OCI-LY7 (cell line): Measurements from ENCODE around the gene REG4. TPM values are rescaled to one million over a fixed set of nuclear protein-coding genes. Genes with fewer than 3 reads are reported as not detected.

Source experiments
- BruUV-seq: library from RNA; stranded (reverse); fragments of 400-500 nt; replicated peaks from 2 replicates; lab custom pipeline; 2021; lab: Mats Ljungman, UMichigan
- CTCF ChIA-PET: fragments of 300-600 bp; sonication (Branson Sonifier 250); formaldehyde crosslinking; loops from one replicate; lab custom pipeline; 2022; ENCODE audit warnings: antibody characterized with exemption; ENCODE audit not compliant: unreplicated experiment; lab: Charles Lee
- POLR2A ChIA-PET: fragments of 300-600 bp; sonication (Branson Sonifier 250); formaldehyde crosslinking; loops from one replicate; lab custom pipeline; 2022; ENCODE audit warnings: antibody characterized with exemption; lab: Charles Lee
- DNase-seq: peaks from one replicate; pipeline ENCODE4 v3.0.0-alpha.2; 2015; ENCODE audit warnings: low spot score
- H2AFZ ChIP-seq: fragments of 200-600 bp; sonication (generic), shearing (Covaris generic); 2 replicates; pipeline ENCODE4 v1.6.1; 2014; ENCODE audit warnings: mild to moderate bottlenecking, antibody characterized with exemption, low read length, moderate library complexity
- H3K27ac ChIP-seq: fragments of 200-600 bp; sonication (generic); 2 replicates; pipeline ENCODE4 v1.5.1; 2014; ENCODE audit warnings: mixed run types, low read depth, mild to moderate bottlenecking, moderate library complexity, low read length, inconsistent platforms; ENCODE audit not compliant: poor library complexity, severe bottlenecking
- H3K36me3 ChIP-seq: fragments of 200-600 bp; sonication (generic); 2 replicates; pipeline ENCODE4 v1.6.1; 2014; ENCODE audit warnings: mild to moderate bottlenecking, antibody characterized with exemption, low read length, moderate library complexity, mixed read lengths; ENCODE audit not compliant: insufficient read depth
- H3K4me1 ChIP-seq: fragments of 200-600 bp; sonication (generic); 2 replicates; pipeline ENCODE4 v1.5.1; 2014; ENCODE audit warnings: mild to moderate bottlenecking, low read length; ENCODE audit not compliant: insufficient read depth, poor library complexity, severe bottlenecking
- H3K4me2 ChIP-seq: fragments of 200-600 bp; sonication (generic); 2 replicates; pipeline ENCODE4 v1.6.1; 2014; ENCODE audit warnings: mild to moderate bottlenecking, low read length
- H3K4me3 ChIP-seq: fragments of 200-600 bp; sonication (generic); 2 replicates; pipeline ENCODE4 v1.5.1; 2014; ENCODE audit warnings: mild to moderate bottlenecking, low read depth, low read length; ENCODE audit not compliant: poor library complexity, severe bottlenecking
- H3K79me2 ChIP-seq: fragments of 200-600 bp; sonication (generic); 2 replicates; pipeline ENCODE4 v1.6.1; 2016; ENCODE audit warnings: low read depth, mild to moderate bottlenecking, low read length, moderate library complexity, mixed read lengths; ENCODE audit not compliant: insufficient read depth
- H3K9me2 ChIP-seq: fragments of 200-600 bp; sonication (generic); 2 replicates; pipeline ENCODE4 v1.6.1; 2016; ENCODE audit warnings: mild to moderate bottlenecking, low read length, mixed read lengths; ENCODE audit not compliant: insufficient read depth
- H3K9me3 ChIP-seq: fragments of 200-600 bp; sonication (generic); 2 replicates; pipeline ENCODE4 v1.6.1; 2014; ENCODE audit warnings: mild to moderate bottlenecking, mixed run types, low read length, mixed read lengths
- H4K20me1 ChIP-seq: fragments of 200-600 bp; sonication (generic); 2 replicates; pipeline ENCODE4 v1.6.1; 2014; ENCODE audit warnings: mild to moderate bottlenecking, antibody characterized with exemption, low read length, moderate library complexity, mixed read lengths; ENCODE audit not compliant: insufficient read depth
- CTCF ChIP-seq: fragments of 200-600 bp; sonication (generic); conservative IDR thresholded peaks from 2 replicates; pipeline ENCODE4 v1.5.1; 2014; ENCODE audit warnings: mild to moderate bottlenecking, antibody characterized with exemption, low read length, moderate library complexity, mixed read lengths
- EZH2phosphoT487 ChIP-seq: fragments of 200-600 bp; sonication (generic); IDR thresholded peaks from 2 replicates; pipeline ENCODE4 v1.6.1; 2018; ENCODE audit warnings: low read depth, borderline replicate concordance, mild to moderate bottlenecking, mixed run types, antibody characterized with exemption, low read length, moderate library complexity, mixed read lengths
- intact Hi-C: fragments of 100-400 bp; cut with micrococcal nuclease; formaldehyde crosslinking; loops from one replicate; pipeline ENCODE4 v1.10.0; 2022; ENCODE audit not compliant: unreplicated experiment
- total RNA-seq, 2 experiments: library from RNA; depleted of rRNA in 1 of 2; stranded (reverse); fragments of >200 nt in 1 of 2; shearing (Covaris generic) in 1 of 2; gene quantifications; 2 replicates each; pipeline ENCODE4 v1.2.3, GENCODE V29; 2014 to 2022

REG4 gene
- total RNA-seq, 2 experiments from 2014 or later, result not detected

- Histone ChIP-seq H3K4me1 (no peaks in the 10 kb centered on the region), H2AFZ (no peak within 1 kb of the TSS), H4K20me1 (no peaks in the 10 kb centered on the region), H3K4me2 (no peak within 1 kb of the TSS), H3K36me3 (no peaks in the 10 kb centered on the region), H3K27ac (no peak within 1 kb of the TSS), H3K9me2 (no peaks in the 10 kb centered on the region), H3K9me3 (no peaks in the 10 kb centered on the region), H3K4me3 (no peak within 1 kb of the TSS), H3K79me2 (no peaks in the 10 kb centered on the region)
- intact Hi-C loops, result no loop called here
- TF ChIP-seq EZH2phosphoT487 (no peak), CTCF (no peak)
- ChIA-PET POLR2A (no interaction called here), CTCF (no interaction called here)
- BruUV-seq, result no TSS peak
- no peak for DNase-seq
These were observed 42.5 kb downstream of the REG4 start, which contains the start of gene HMGCS2 for GRCh38 chr1:119768778-119769177. Gene HMGCS2 (minus strand): TSS chr1:119768905. CDS start chr1:119768844, 61 bp downstream.

GRCh38 chr1:119767486-119767885 lies 43.8 kb downstream of the REG4 start:
- POLR2A ChIA-PET, result no interaction called here
- H3K79me2 ChIP-seq, result no peaks in the 10 kb centered on the region
- TF ChIP-seq CTCF (no peak), EZH2phosphoT487 (no peak)

GRCh38 chr1:119766374-119766794 lies 44.9 kb downstream of the REG4 start:
- Histone ChIP-seq H4K20me1 (no peaks in the 10 kb centered on the region), H3K36me3 (no peaks in the 10 kb centered on the region), H3K9me2 (no peaks in the 10 kb centered on the region), H3K79me2 (no peaks in the 10 kb centered on the region), H3K9me3 (no peaks in the 10 kb centered on the region), H3K27ac (no peak overlapping the region), H3K4me1 (no peaks in the 10 kb centered on the region), H3K4me3 (no peak overlapping the region), H3K4me2 (no peak overlapping the region), H2AFZ (no peak overlapping the region)
- POLR2A ChIA-PET, result interaction anchor here (0.7 to 1.1 kb wide), 2 partner anchors 9 to 60 kb away, joined by 3 read pairs; no protein-coding TSS in a partner anchor
- no peak for TF ChIP-seq CTCF
- no peak for TF ChIP-seq EZH2phosphoT487
- BruUV-seq, result no TSS peak
- intact Hi-C loops, result no loop called here
- DNase-seq, result no peak
- CTCF ChIA-PET, result no interaction called here

More at GRCh38 chr1:119767486-119767885, 43.8 kb downstream of the REG4 start:
- DNase-seq, result no peak
- H3K4me3 ChIP-seq, result no peak overlapping the region
- BruUV-seq, result no TSS peak
- H3K27ac ChIP-seq, result no peak overlapping the region
- no peak overlapping the region for H2AFZ ChIP-seq
- H4K20me1 ChIP-seq, result no peaks in the 10 kb centered on the region
- H3K4me2 ChIP-seq, result no peak overlapping the region
- CTCF ChIA-PET, result no interaction called here
- no peaks in the 10 kb centered on the region for H3K9me2 ChIP-seq
- H3K9me3 ChIP-seq, result no peaks in the 10 kb centered on the region
- H3K36me3 ChIP-seq, result no peaks in the 10 kb centered on the region
- H3K4me1 ChIP-seq, result no peaks in the 10 kb centered on the region
- intact Hi-C loops, result no loop called here
